ENCODE data around the gene G6PD. TPM values are rescaled to one million over a fixed set of nuclear protein-coding genes. Genes with fewer than 3 reads are reported as not detected.
"Not testable (repeated sequence)": the region's sequence is repeated elsewhere in the genome, so short reads cannot be mapped to it uniquely, and the experiment has no call there.

Gene G6PD
- total RNA-seq = 10 to 100 TPM; 31.1 to 49.6 (median 35.6) TPM

DNA sequence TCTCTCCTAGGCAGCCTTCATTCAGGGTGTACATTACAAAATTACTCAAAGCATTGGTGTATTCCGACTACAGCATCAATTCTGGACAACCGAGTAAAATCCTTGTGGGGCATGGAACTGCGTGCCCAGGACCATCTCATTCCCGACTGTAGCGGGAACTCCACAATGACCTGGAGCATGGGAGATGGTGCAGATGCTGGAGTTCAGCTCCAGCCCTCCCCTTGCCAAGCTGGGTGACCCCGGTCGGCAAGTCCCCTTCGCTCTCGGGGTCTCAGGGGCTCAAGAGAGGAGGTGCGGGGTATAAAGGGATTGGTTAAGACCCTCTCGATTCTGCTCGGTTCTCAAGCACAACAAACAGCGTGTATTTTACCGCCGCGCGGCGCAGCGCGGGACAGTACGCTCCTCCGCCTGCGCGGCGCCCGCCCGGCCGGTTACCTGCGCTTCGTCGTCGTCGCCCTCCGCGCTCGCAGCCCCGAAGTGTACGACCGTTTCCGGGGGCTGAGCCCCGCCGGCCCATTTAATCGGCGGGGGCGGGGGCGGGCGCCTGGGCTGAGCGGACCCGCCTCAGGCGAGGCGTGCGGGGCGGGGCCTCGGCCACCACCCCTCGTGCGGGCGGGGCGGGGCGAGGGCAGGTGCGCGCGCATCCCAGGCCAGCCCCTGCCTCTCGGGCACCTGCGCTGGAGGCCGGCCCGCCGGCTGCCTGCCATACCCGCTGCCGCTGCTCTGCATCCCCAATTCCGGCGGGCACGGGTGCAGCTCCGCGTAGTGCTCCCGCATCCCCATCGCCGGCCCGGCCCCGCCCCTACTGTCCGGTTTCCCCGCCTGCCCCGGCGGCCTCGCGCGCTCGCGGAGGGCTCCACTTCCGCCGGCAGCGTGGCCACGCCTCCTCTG is at the start of gene G6PD:
G6PD (minus strand) TSS at position 493 of the 891 bp plus-strand sequence. CDS start 691 bp downstream, outside the sequence.
- TF ChIP-seq, protein P1, sequence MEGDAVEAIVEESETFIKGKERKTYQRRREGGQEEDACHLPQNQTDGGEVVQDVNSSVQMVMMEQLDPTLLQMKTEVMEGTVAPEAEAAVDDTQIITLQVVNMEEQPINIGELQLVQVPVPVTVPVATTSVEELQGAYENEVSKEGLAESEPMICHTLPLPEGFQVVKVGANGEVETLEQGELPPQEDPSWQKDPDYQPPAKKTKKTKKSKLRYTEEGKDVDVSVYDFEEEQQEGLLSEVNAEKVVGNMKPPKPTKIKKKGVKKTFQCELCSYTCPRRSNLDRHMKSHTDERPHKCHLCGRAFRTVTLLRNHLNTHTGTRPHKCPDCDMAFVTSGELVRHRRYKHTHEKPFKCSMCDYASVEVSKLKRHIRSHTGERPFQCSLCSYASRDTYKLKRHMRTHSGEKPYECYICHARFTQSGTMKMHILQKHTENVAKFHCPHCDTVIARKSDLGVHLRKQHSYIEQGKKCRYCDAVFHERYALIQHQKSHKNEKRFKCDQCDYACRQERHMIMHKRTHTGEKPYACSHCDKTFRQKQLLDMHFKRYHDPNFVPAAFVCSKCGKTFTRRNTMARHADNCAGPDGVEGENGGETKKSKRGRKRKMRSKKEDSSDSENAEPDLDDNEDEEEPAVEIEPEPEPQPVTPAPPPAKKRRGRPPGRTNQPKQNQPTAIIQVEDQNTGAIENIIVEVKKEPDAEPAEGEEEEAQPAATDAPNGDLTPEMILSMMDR (IDR thresholded peaks at IDR 0.05) = no peak
- intact Hi-C loops (cut with DNase I; ENCODE audit: low total_unique reads) = no loop called here
- peak within 1 kb of the TSS; percentile 36 for H3K4me3 ChIP-seq (ENCODE audit: low read depth, poor library complexity, severe bottlenecking)
- 0 to 57% methylated on average over 3 to 73 of the region's 92 CpGs for WGBS, 2 donors
- DNase-seq (ENCODE audit: low spot score in 2 of 2) = no peak

DNA sequence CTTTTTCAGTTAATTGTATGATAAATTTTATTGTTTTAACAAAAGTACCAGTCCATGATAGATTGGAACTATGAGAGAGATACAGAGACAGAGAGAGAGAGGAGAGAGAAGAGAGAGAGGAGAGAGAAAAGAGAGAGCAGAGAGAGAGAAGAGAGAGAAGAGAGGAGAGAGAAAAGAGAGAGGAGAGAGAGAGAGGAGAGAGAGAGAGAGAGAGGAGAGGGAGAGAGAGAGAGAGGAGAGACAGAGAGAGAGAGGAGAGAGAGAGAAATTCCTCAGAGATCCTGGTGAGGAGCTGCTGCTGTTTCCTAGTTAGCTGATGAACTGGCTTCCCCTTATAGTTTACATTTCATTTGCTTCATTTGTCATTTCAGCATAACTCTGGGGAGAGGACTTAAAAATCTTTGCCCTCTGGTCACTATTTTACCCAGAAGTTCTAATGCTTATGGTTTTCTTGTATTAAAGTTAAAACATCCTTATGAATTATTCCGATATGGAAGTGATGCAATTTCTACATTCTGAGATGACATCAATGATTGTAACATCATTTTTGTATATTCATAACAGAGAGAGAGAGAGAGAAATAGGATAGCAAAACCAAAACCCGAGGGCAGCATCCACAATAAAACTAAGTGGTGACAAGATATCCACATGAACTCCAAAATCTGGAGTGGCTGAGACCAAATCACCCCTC is 49.1 kb upstream of the G6PD start:
- 29 to 43% methylated on average over 2 of the region's 2 CpGs for WGBS, 2 donors
- no peak overlapping the region for H3K4me3 ChIP-seq (ENCODE audit: low read depth, poor library complexity, severe bottlenecking)
- intact Hi-C loops (cut with DNase I; ENCODE audit: low total_unique reads) = no loop called here
- DNase-seq (ENCODE audit: low spot score in 2 of 2) = no peak
- TF ChIP-seq POLR2A (IDR thresholded peaks at IDR 0.05) = no peak
- TF ChIP-seq, protein P1 (IDR thresholded peaks at IDR 0.05) = no peak

DNA sequence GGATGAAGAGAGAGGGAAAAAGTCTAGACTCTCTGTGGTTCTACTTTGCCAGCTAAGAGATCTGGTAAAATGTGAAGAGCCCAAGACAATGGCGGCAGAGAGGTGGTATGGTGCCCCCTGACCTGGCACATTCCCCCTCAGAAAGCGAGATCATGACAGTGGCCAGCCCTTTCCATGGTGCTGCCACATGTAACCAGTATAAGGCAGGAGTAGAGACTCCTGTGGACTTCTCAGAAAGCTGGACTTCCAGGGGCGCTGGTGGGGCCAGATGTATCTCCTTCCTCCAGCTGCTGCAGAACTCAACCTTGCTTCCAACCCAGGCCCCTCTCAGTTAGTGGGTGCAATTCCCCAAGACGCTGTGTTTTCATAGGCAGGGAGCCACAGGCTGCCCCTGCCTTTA is 47.8 kb upstream of the G6PD start:
- DNase-seq (ENCODE audit: low spot score in 2 of 2) = peak in 1 of 2 donors; percentile 29
- intact Hi-C loops (cut with DNase I; ENCODE audit: low total_unique reads) = no loop called here
- 73 to 86% methylated on average over 3 to 4 of the region's 4 CpGs for WGBS, 2 donors
- no peak overlapping the region for H3K4me3 ChIP-seq (ENCODE audit: low read depth, poor library complexity, severe bottlenecking)
- TF ChIP-seq POLR2A (IDR thresholded peaks at IDR 0.05) = no peak
- TF ChIP-seq, protein P1 (IDR thresholded peaks at IDR 0.05) = no peak

DNA sequence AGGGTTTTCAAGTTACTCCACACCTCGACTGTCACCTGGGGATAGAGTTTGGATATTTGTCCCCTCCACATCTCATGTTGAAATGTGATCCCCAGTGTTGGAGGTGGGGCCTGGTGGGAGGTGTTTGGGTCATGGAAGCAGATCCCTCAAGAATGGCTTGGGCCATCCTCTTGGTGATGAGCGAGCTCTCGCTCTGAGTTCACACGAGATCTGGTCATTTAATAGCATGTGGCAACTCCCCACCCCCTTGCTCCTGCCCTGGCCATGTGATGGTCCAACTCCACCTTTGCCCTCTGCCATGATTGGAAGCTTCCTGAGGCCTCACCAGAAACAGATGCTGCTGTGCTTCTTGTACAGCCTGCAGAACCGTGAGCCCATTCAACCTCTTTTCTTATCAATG is 46.6 kb upstream of the G6PD start:
- 84 to 95% methylated on average over 5 of the region's 5 CpGs for WGBS, 2 donors
- intact Hi-C loops (cut with DNase I; ENCODE audit: low total_unique reads) = no loop called here
- H3K4me3 ChIP-seq (ENCODE audit: low read depth, poor library complexity, severe bottlenecking) = no peak overlapping the region
- no peak for TF ChIP-seq POLR2A (IDR thresholded peaks at IDR 0.05)
- peak in 1 of 2 donors; percentile 54 for DNase-seq (ENCODE audit: low spot score in 2 of 2)

DNA sequence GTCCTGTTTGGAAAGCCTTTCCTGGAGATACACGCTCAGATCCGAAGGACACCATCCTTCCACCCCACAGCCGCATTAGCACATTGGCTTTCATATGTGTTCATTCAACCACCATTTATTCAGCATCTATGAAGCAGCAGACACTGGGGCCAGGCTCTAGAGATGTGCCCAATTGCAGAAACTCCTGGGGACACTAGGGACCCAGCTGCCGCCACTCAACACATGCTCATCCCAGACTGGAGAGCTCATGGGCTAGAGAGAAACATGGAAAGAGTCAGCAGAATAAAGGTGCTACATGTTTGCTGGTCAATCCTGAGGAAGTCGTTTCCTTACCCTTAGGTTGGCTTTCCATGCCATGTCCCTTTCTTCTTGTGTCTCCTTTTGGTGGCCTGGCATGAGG is 45.9 kb upstream of the G6PD start:
- 85 to 93% methylated on average over 5 of the region's 5 CpGs for WGBS, 2 donors

DNA sequence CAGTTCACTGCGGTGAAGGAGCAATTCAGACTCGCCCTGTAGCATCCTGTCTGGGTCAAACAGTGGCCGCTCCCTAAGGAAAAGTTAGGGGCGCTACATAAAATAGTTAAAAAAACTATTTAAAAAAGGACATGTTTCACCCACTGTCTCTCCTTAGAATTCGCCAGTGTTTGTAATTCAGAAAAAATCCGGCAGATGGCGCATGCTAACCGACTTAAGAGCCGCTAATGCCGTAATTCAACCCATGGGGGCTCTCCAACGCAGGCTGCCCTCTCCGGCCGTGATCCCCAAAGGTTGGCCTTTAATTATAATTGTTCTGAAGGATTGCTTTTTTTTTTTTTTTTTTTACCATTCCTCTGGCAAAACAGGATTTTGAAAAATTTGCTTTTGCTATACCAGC is 43.8 kb upstream of the G6PD start:
- intact Hi-C loops (cut with DNase I; ENCODE audit: low total_unique reads); H3K4me3 ChIP-seq (ENCODE audit: low read depth, poor library complexity, severe bottlenecking); DNase-seq (ENCODE audit: low spot score in 2 of 2): not testable (repeated sequence)
- WGBS, 2 donors = 8% methylated on average over 4 of the region's 13 CpGs; no CpG with 5 or more reads in 1 of the 2 donors

More for the DNA sequence above, 45.9 kb upstream of the G6PD start:
- H3K4me3 ChIP-seq (ENCODE audit: low read depth, poor library complexity, severe bottlenecking) = no peak overlapping the region
- intact Hi-C loops (cut with DNase I; ENCODE audit: low total_unique reads) = no loop called here
- TF ChIP-seq POLR2A (IDR thresholded peaks at IDR 0.05) = no peak
- TF ChIP-seq, protein P1 (IDR thresholded peaks at IDR 0.05) = no peak
- DNase-seq (ENCODE audit: low spot score in 2 of 2) = peak in 1 of 2 donors; percentile 57

DNA sequence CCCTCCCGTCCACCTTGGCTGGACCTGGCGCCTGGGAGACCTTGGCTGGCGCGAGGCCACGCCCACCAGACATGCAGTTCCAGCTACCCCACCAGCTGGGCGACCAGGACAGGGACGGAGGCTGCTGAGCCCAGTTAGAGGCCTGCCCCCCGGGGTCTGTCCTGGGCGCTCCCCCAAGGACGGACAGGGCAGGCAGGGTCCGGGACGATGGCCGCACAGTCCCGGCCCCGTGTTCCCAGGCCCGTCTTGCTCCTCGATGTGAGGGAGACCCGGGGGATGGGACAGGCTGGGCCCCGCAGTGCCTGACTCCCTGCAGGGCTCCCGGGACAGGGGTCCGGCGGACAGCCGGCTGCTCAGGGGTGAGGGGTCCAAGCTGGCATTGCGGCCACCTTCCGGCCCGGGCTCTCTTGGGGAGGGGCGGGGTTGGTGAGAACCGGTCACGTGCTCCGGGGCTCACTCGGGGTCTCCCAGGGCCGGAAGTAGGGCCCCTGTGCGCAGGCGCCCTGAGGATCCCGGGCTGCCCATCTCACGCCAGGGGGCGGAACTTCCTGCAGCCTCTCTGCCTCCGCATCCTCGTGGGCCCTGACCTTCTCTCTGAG is 38.0 kb upstream of the G6PD start, which contains the start of gene CTAG1A:
CTAG1A (plus strand) TSS at position 549 of the 599 bp plus-strand sequence. CDS start 74 bp downstream, outside the sequence.
- WGBS, 2 donors = no CpG with 5 or more reads among the region's 39 CpGs
- DNase-seq (ENCODE audit: low spot score in 2 of 2); intact Hi-C loops (cut with DNase I; ENCODE audit: low total_unique reads); H3K4me3 ChIP-seq (ENCODE audit: low read depth, poor library complexity, severe bottlenecking): not testable (repeated sequence)

DNA sequence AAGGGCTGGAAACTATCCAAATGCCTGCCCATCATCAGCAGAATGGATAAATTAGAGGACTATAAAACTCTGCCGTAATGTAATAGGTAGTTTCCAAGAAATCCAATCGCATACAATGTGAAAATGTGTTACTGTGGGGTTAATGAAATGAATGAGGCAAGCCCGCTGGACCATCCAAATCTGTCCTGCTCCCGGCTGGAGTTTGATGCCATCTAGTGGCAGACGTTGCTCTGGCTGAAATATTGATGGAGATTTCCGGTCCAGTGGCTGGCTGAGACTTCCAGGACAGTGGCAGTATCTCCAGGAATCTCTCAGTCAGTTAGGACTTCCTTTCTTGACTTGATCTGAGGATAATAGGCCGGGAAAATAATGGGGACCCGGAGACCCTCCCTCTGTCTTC is 36.3 kb upstream of the G6PD start:
- H3K4me3 ChIP-seq (ENCODE audit: low read depth, poor library complexity, severe bottlenecking); intact Hi-C loops (cut with DNase I; ENCODE audit: low total_unique reads); DNase-seq (ENCODE audit: low spot score in 2 of 2): not testable (repeated sequence)
- no CpG with 5 or more reads among the region's 8 CpGs for WGBS, 2 donors

DNA sequence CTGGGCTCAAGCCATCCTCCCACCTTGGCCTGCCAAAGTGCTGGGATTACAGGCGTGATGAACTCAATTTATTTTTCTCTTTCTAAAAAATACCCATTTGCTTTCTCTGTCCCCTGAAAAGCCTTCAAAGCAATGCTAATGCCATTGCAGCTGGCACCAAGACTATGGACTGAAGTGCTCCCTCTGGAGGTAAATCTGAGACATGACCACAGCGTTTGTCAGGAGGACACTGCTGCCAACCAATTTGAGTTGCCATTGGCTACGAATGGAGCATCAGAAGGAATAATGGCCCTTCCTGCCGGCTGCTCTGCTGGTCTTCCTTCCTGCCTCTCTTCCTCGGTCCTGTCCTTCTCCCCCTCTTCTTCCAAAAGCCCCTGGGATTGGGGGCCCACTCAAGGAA is 28.4 kb upstream of the G6PD start:
- DNase-seq (ENCODE audit: low spot score in 2 of 2) = not testable (repeated sequence)
- no CpG with 5 or more reads among the region's 5 CpGs for WGBS, 2 donors

DNA sequence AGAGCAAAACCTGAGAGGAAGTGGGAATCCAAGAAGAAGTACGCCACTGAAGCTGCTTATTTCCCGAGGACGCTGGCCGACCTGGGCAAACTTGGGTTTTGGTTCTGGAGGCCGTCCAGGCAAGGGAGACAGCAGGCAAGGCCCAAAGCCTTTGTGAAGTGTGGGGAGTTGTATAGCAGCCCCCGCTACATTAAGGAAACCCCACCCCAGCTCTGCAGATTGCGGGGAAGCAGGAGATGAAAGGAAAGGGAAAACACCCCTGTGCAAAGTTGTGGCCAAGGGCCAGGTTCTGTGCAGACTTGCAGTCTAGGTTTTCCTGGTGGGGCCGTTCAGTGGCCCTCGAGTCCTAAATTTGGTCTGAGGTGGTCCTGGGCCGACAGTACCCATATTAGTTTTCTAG is 26.4 kb upstream of the G6PD start:
- intact Hi-C loops (cut with DNase I; ENCODE audit: low total_unique reads); DNase-seq (ENCODE audit: low spot score in 2 of 2); H3K4me3 ChIP-seq (ENCODE audit: low read depth, poor library complexity, severe bottlenecking): not testable (repeated sequence)
- WGBS, 2 donors = no CpG with 5 or more reads among the region's 10 CpGs

More for the DNA sequence above, 28.4 kb upstream of the G6PD start:
- H3K4me3 ChIP-seq (ENCODE audit: low read depth, poor library complexity, severe bottlenecking); intact Hi-C loops (cut with DNase I; ENCODE audit: low total_unique reads): not testable (repeated sequence)

Measured in lower leg skin (tissue), 4 donors.